Naive B cell (primary cell): ENCODE data around the gene COL5A1. TPM values are rescaled to one million over a fixed set of nuclear protein-coding genes. Genes with fewer than 3 reads are reported as not detected.
A peak's percentile ranks its signal among the peaks of the same experiment; 100 is the strongest.
"Not testable (repeated sequence)": the region's sequence is repeated elsewhere in the genome, so short reads cannot be mapped to it uniquely, and the experiment has no call there.

Experiments used
- ATAC-seq, 2 donors: fragments of 150-1000 bp; cut with Tn5 transposase; 2 replicates each; pipeline ENCODE4 v1.10.0; 2021; ENCODE audit warnings: low read depth in 2 of 2, mild to moderate bottlenecking in 2 of 2, moderate library complexity in 2 of 2
- DNase-seq: peaks from one replicate; pipeline ENCODE4 v3.0.0; 2022
- H3K27ac Mint-ChIP-seq, 6 donors: one replicate each; pipeline ENCODE4 v1.8.0; 2020 to 2022; ENCODE audit warnings: mild to moderate bottlenecking in 6 of 6, mixed read lengths in 6 of 6, moderate library complexity in 5 of 6, inconsistent platforms in 2 of 6
- H3K27me3 Mint-ChIP-seq, 3 donors: one replicate each; pipeline ENCODE4 v1.8.0; 2021 to 2022; ENCODE audit warnings: mixed read lengths in 3 of 3, mild to moderate bottlenecking in 1 of 3
- H3K36me3 Mint-ChIP-seq, 2 donors: one replicate each; pipeline ENCODE4 v1.8.0; 2020 to 2022; ENCODE audit warnings: mixed read lengths in 2 of 2, inconsistent platforms in 1 of 2, mild to moderate bottlenecking in 1 of 2
- H3K4me1 Mint-ChIP-seq, 3 donors: one replicate each; pipeline ENCODE4 v1.8.0; 2020 to 2022; ENCODE audit warnings: mixed read lengths in 3 of 3, inconsistent platforms in 1 of 3, mild to moderate bottlenecking in 1 of 3, moderate library complexity in 1 of 3
- H3K4me3 Mint-ChIP-seq, 8 donors: one replicate each; pipeline ENCODE4 v1.8.0; 2020 to 2022; ENCODE audit warnings: mild to moderate bottlenecking in 8 of 8, mixed read lengths in 8 of 8, moderate library complexity in 8 of 8, inconsistent platforms in 2 of 8
- H3K9me3 Mint-ChIP-seq, 7 donors: one replicate each; pipeline ENCODE4 v1.8.0; 2020 to 2022; ENCODE audit warnings: mixed read lengths in 7 of 7, mild to moderate bottlenecking in 5 of 7, inconsistent platforms in 2 of 7, moderate library complexity in 1 of 7
- polyA plus RNA-seq, 6 donors: library from polyadenylated mRNA; unstranded; fragments of 300-500 nt; fragmentation: Illumina TruSeq; gene quantifications; one replicate each; pipeline ENCODE4 v1.2.3, GENCODE V29; 2021; ENCODE audit warnings: low read depth in 6 of 6

COL5A1 gene
- polyA plus RNA-seq, 6 donors from 2014 or later, result not detected

DNA sequence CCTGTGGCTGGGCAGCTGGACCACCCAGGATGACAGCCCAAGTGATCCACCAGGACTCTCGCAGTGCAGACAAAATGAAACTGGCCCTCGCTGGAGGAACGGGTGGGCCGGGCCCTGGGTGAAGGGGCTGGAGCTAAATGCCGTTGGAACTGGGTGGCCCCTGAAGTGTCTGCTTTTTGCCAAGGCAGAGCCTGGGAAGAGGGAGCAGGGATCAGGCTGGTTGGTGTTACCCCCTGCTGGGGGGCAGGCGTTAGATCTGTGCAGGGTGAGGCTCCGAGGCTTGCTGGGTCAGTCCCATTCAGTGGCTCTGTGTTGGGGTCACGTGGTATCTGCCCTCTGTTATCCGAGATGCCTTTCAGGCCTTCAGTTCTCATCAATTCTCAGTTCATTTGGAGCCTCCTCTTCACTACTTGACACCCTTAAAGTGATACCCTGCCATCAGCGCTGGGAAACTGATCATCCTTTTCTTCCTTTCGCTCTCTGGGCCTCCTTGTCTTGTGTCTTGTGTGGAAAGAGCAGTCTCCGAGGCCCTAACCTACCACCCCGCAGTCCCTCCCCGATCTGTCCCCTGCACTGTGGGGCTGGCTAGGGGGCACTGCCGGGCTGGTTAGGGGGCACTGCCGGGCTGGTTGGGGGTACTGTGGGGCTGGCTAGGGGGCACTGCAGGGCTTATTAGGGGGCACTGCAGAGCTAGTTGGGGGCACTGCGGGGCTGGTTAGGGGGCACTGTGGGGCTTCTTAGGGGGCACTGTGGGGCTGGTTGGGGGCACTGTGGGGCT lies 37.3 kb downstream of the COL5A1 start:
- ATAC-seq (no peak), DNase-seq (no peak)
- H3K27ac Mint-ChIP-seq, result no peak overlapping the region
- H3K36me3 Mint-ChIP-seq, result no peaks in the 10 kb centered on the region
- no peak overlapping the region for H3K4me3 Mint-ChIP-seq
- peaks cover 0 to 6% (median 3%) of the 10 kb centered on the region in 3 donors for H3K4me1 Mint-ChIP-seq
- peaks cover 2 to 24% (median 7%) of the 10 kb centered on the region in 7 donors for H3K9me3 Mint-ChIP-seq
- H3K27me3 Mint-ChIP-seq, result peaks cover 4 to 16% (median 10%) of the 10 kb centered on the region in 3 donors

DNA sequence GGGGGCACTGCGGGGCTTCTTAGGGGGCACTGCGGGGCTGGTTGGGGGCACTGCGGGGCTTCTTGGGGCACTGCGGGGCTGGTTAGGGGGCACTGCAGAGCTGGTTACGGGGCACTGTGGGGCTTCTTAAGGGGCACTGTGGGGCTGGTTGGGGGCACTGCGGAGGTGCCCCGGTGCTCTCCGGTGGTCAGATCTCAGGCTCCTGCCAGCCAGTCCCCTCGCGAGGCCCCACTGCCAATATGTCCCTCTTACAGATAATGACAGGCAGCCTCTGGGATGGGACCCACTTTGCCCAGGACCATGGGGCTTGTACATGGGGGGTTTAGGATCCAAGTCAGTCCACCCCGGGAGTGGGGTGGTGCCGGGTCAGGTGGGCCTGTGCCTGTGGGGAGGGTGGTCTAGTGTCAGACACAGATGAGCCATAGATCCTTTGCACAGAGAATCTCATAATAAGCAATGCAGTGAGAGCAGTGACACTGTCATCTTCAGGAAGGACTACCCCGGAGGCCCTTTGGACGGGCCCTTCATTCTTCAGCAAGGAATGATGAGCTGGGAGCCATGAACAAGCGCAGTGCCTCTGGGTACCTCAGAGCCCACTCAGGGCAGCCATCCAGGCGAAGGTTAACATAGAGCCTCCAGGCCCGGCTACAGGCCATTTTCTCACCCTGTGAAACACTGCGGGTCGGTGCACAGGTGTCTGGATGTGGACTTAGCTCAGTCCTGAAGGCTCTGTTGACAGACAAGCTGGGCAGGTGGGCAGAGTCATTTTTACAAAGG lies 38.2 kb downstream of the COL5A1 start:
- no peak overlapping the region for H3K4me3 Mint-ChIP-seq
- ATAC-seq, result no peak

DNA sequence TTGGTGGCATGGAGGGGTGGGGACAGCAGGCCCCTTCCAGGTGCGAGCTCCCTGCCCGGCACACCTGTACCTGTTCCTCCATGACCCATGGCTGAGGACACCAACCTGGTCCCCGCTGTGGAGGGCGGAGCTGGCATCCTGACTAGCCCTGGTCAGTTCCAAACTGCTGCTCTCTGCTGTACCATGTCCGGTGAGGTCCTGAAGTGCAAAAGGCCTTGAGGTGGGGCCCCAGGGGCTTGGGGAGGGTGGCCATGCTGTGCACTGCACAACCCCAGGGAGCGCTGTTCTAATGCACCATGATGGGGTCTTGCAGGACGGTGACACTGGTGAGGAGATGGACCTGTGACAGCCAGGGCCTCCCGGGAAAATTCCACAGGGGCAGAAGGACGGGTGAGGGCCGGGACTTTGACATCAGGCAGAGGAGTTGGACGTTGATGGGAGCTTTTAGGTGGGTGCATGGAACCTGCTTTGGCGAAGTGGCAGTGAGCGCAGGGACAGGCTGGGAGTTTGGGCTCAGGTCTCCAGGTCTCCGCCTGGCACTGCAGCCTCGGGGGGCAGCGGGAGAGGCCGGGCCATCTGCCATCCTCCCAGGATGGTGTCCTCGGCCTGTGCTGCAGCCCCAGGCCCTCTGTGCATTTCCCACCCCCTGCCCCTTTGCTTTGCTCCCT lies 38.9 kb downstream of the COL5A1 start:
- Mint-ChIP-seq H3K4me1 (peaks cover 0 to 6% (median 3%) of the 10 kb centered on the region in 3 donors), H3K4me3 (no peak overlapping the region), H3K27me3 (peaks cover 4 to 10% (median 10%) of the 10 kb centered on the region in 3 donors), H3K36me3 (no peaks in the 10 kb centered on the region), H3K27ac (peak overlapping the region in 1 of 6 donors; percentile 52), H3K9me3 (peaks cover 2 to 13% (median 4%) of the 10 kb centered on the region in 7 donors)
- no peak for DNase-seq
- ATAC-seq, result no peak

More for the DNA sequence above, 38.2 kb downstream of the COL5A1 start:
- no peak for DNase-seq
- H3K36me3 Mint-ChIP-seq, result no peaks in the 10 kb centered on the region
- H3K27me3 Mint-ChIP-seq, result peaks cover 4 to 10% (median 10%) of the 10 kb centered on the region in 3 donors
- H3K9me3 Mint-ChIP-seq, result peaks cover 2 to 18% (median 6%) of the 10 kb centered on the region in 7 donors
- no peak overlapping the region for H3K27ac Mint-ChIP-seq
- peaks cover 0 to 6% (median 3%) of the 10 kb centered on the region in 3 donors for H3K4me1 Mint-ChIP-seq

DNA sequence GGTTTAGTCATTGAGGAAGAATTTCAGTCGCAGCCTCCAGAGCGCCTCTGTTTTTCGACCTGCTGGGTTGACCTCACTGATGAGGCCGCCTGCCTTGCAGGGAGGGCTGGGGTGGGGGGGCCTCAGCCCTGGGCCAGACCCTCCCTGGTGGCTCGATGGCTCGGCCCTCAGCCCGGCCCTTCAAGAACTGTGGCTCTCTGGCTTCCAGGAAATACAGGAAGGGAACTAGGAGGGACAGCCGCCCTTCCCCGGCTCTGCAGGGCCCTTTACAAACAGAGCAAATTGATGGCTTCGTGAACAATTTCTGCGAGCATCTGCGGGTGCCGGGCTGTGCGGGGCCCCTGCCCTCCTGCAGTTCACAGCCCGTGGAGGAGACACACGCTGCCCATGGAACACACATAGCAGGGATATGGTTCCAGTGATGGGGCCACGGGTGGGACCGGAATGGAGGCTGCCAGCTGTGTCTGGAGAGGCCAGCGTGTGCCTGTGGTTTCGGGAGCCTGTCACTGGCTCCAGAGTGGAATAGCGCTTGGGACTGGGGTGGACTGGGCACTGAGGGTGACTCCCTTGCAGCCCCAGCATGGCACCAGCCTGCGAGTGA lies 39.6 kb downstream of the COL5A1 start:
- H3K27me3 Mint-ChIP-seq, result peaks cover 4 to 10% (median 10%) of the 10 kb centered on the region in 3 donors
- no peak overlapping the region for H3K4me3 Mint-ChIP-seq
- no peak for ATAC-seq
- H3K9me3 Mint-ChIP-seq, result peaks cover 2 to 7% (median 4%) of the 10 kb centered on the region in 7 donors
- DNase-seq, result no peak
- H3K36me3 Mint-ChIP-seq, result no peaks in the 10 kb centered on the region
- peaks cover 0 to 6% (median 3%) of the 10 kb centered on the region in 3 donors for H3K4me1 Mint-ChIP-seq
- H3K27ac Mint-ChIP-seq, result no peak overlapping the region

DNA sequence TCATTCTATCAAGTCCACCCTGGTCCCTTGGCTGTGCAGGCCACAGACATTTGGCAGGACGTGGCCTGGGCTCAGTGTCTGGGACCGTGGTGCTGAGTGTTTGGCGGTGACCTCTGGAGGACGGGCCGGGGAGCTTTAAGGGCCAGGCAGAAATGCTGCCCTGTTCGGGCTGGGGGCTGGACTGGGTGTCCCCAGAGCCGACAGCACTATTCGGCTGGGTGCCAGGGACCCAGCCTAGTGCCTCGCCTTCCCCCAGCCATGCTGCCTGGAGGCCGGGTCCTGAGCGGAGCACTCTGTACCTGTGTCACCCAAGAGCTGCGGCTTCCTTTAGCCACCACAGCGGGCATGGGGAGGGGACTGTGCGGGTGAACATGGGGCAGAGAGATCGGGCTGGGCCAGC lies 40.4 kb downstream of the COL5A1 start:
- ATAC-seq (no peak), DNase-seq (no peak)
- no peak overlapping the region for H3K4me3 Mint-ChIP-seq
- H3K9me3 Mint-ChIP-seq, result peaks cover 0 to 3% (median 0%) of the 10 kb centered on the region in 7 donors
- H3K27me3 Mint-ChIP-seq, result peaks cover 4 to 10% (median 10%) of the 10 kb centered on the region in 3 donors
- no peak overlapping the region for H3K27ac Mint-ChIP-seq
- peaks cover 0 to 6% (median 3%) of the 10 kb centered on the region in 3 donors for H3K4me1 Mint-ChIP-seq
- no peaks in the 10 kb centered on the region for H3K36me3 Mint-ChIP-seq

DNA sequence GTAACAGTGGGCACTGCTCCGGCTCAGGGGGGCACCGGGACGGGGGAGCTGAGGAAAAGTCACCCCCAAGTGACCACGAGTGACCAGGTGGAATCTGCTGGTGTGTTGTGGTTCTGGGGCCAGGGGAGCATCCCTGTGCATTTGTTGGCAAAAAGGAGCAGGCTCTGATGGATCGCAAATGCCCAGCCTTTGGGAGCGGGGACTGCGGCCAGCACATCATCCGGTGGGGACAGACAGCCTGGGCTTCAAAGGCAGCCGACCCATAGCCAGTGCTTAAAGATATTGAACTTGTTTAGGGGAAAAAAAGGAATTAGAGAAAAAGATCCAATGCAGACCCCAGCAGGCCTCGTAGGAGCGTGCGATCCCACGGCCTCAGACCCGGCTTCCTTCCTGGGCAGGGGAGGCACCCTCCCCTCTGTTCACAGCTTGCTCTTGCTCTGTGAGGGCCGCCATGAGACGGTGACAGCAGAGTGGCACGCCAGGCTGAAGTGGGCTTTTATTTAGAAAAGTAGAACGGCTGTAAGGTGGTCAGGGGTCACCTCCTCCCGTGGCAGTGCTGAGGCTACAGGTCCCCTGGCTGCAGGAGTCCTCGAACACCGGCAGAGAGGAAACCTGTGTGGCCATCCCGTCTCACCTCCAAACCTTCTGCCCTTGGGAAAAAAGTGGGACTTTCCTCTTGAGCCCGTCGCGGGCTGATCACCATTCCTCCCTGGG lies 41.2 kb downstream of the COL5A1 start:
- Mint-ChIP-seq H3K36me3 (no peaks in the 10 kb centered on the region), H3K27me3 (peaks cover 0 to 9% (median 6%) of the 10 kb centered on the region in 3 donors), H3K9me3 (no peaks in the 10 kb centered on the region), H3K4me1 (peaks cover 0 to 5% (median 3%) of the 10 kb centered on the region in 3 donors), H3K4me3 (no peak overlapping the region), H3K27ac (no peak overlapping the region)
- ATAC-seq, result no peak
- DNase-seq, result no peak

DNA sequence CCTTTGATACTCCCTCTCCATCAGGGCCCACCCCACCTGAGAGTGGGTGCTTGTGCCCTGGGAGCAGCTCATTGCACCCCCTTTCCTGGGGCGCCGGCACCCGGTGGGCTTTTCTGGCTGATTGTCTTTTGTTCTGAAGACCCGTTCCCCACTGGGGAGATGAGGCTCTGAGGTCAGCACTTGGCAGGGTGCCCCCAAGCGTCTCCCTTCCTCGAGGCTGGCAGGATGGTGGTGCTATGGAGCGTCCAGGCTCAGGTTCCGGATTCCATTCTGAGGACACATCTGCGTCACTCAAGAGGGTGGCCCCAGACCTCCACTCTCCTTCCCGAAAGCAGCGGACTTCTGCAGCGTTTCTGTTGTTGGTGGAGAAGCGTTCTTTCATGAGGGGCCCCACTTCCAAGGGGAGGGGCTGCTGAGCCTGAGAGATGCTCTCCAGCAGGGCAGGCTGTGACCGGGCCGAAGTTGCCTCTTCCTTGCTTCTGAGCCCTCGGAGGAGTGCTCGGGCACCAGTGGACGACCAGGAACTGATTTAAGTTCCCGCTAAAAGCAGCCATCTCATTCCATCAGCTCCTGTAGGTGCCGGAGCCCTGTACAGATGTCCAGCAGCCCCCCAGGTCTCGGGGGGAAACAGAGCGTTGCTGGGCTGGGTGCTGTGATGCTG lies 42.2 kb downstream of the COL5A1 start:
- Mint-ChIP-seq H3K4me3 (no peak overlapping the region), H3K4me1 (no peaks in the 10 kb centered on the region), H3K27ac (no peak overlapping the region), H3K27me3 (no peaks in the 10 kb centered on the region), H3K9me3 (no peaks in the 10 kb centered on the region), H3K36me3 (no peaks in the 10 kb centered on the region)
- DNase-seq (no peak), ATAC-seq (no peak)

DNA sequence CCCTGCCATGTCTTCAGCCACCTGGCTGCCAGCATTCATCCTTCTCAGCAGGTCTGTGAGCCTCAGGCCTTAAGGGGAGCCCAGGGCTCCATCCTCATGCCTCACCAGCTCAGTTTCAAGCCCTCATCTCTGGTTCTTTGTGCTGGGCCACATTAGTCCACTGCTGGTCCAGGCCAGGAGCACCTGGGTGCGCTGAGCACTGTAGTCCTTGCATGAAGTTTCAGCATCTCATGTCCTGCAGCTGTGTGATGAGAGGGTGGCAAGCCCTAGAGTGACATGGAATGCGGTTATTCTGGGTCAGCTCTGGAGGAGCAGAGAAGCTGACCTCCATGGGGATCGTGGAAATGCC lies 42.7 kb downstream of the COL5A1 start:
- H3K36me3 Mint-ChIP-seq, result no peaks in the 10 kb centered on the region
- no peak for DNase-seq
- H3K27me3 Mint-ChIP-seq, result no peaks in the 10 kb centered on the region
- no peak overlapping the region for H3K4me3 Mint-ChIP-seq
- H3K9me3 Mint-ChIP-seq, result no peaks in the 10 kb centered on the region
- H3K27ac Mint-ChIP-seq, result no peak overlapping the region
- no peaks in the 10 kb centered on the region for H3K4me1 Mint-ChIP-seq
- ATAC-seq, result no peak

DNA sequence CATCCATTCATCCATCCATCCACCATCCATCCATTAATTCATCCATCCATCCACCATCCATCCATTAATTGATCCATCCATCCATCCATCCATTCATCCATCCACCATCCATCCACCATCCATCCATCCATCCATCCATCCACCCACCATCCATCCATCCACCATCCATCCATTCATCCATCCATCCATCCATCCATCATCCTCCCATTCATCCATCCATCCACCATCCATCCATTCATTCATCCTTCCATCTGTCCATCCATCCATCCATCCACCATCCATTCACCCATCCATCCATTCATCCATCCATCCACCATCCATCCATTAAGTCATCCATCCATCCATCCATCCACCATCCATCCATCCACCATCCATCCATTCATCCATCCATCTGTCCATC lies 43.3 kb downstream of the COL5A1 start:
- DNase-seq, H3K9me3 Mint-ChIP-seq, H3K27me3 Mint-ChIP-seq, H3K36me3 Mint-ChIP-seq, H3K4me3 Mint-ChIP-seq, H3K4me1 Mint-ChIP-seq, ATAC-seq, H3K27ac Mint-ChIP-seq: not testable (repeated sequence)

DNA sequence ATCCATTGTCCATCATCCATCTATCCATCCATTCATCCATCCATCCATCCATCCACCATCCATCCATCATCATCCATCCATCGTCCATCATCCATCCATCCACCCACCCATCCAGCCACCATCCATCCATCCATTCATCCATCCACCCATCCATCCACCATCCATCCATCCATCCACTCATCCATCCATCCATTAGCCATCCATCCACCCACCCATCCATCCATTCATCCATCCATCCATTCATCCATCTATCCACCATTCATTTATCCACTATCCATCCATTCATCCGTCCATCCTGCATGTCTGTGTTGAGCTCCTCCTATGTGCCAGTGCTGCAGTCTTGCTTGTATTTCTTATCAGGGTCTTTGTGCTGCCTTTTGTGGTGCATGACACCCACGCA lies 44.2 kb downstream of the COL5A1 start:
- Mint-ChIP-seq H3K36me3 (no peaks in the 10 kb centered on the region), H3K27ac (no peak overlapping the region), H3K27me3 (no peaks in the 10 kb centered on the region), H3K9me3 (no peaks in the 10 kb centered on the region), H3K4me3 (no peak overlapping the region), H3K4me1 (no peaks in the 10 kb centered on the region)
- ATAC-seq (no peak), DNase-seq (no peak)

DNA sequence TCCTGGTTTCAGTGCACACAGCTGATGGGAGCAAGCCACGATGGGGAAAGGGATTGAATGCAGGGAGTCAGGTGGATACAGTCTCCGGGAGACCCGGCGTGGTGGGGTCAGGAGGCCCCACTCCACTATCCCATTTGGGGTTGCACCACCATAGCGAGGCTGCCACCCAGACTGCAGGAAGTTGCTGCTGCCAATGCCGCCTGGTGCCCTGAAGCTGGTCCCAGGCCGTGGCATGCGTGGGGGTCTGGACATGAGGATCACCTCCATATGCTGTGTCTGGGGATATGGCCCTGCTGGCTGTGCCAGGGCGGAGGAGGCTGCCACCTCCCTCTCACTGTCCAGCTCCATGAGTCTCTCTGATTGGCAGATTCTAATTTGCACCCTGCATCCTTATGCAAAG lies 45.3 kb downstream of the COL5A1 start:
- Mint-ChIP-seq H3K4me3 (no peak overlapping the region), H3K4me1 (no peaks in the 10 kb centered on the region), H3K36me3 (no peaks in the 10 kb centered on the region), H3K9me3 (no peaks in the 10 kb centered on the region), H3K27me3 (no peaks in the 10 kb centered on the region), H3K27ac (peak overlapping the region in 1 of 6 donors; percentile 68)
- DNase-seq (no peak), ATAC-seq (no peak)

DNA sequence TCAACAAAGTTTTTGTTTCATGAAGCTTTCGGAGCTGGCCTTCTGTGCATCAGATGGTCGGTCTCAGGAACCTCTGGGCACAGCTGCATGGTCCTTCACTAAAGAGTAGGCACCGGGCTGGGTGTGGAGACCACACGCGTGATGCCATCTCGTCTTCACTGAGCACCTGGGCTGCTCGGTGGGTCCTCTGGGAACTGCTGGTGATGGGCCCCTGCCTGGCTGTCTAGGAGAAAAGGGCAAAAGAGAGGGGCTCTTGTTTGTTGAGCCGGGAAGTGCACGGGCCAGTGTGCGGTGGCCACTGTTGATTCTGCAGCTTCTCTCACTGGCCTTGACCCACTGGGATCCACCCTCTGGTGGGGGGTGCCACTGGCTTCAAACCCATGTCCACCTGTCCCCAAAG lies 46.0 kb downstream of the COL5A1 start:
- ATAC-seq, result no peak
- H3K27me3 Mint-ChIP-seq, result no peaks in the 10 kb centered on the region
- no peaks in the 10 kb centered on the region for H3K4me1 Mint-ChIP-seq
- H3K4me3 Mint-ChIP-seq, result no peak overlapping the region
- no peak overlapping the region for H3K27ac Mint-ChIP-seq
- H3K36me3 Mint-ChIP-seq, result no peaks in the 10 kb centered on the region
- H3K9me3 Mint-ChIP-seq, result no peaks in the 10 kb centered on the region
- DNase-seq, result no peak
